Neural progenitor cell (in vitro differentiated cells): ENCODE data around the gene CAP2.

Source experiments
- EZH2 ChIP-seq: fragments of 200-600 bp; sonication (generic); IDR thresholded peaks from 2 replicates; pipeline ENCODE4 v1.6.1; 2017; ENCODE audit warnings: antibody characterized with exemption, mild to moderate bottlenecking, moderate library complexity
- TF ChIP-seq, protein P1 (sequence below): fragments of 200-600 bp; sonication (generic); IDR thresholded peaks from 2 replicates; pipeline ENCODE4 v1.5.1; 2017; ENCODE audit warnings: antibody characterized with exemption, mild to moderate bottlenecking

DNA sequence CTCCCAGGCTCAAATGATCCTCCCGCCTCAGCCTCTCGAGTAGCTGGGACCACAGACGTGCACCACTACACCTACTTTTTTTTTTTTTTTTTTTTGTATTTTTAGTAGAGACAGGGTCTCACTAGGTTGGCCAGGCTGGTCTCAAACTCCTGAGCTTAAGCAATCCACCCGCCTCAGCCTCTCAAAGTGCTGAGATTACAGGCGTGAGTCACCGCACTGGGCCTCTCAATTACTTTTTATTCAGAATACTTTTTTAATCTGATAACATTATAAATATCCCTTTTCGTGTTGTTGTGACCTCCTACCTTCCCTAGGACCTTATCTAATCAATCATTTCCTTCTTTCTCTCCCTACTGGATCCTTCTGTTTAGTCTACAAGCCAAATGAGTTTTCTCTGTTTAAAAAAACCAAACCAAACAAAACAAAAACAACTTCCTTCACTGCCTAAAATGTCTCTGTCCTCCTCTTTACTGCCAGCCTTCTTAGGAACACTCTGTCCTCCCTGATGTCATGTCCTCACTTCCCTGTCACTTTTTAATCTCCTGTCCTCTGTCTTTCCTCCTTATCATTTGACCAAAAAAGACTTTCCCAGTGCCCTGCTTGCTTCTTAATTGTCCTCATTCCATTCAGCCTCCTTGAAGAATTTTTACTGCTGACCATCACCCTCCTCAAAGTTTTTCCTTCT is 85.0 kb downstream of the CAP2 start:
- TF ChIP-seq, protein P1, sequence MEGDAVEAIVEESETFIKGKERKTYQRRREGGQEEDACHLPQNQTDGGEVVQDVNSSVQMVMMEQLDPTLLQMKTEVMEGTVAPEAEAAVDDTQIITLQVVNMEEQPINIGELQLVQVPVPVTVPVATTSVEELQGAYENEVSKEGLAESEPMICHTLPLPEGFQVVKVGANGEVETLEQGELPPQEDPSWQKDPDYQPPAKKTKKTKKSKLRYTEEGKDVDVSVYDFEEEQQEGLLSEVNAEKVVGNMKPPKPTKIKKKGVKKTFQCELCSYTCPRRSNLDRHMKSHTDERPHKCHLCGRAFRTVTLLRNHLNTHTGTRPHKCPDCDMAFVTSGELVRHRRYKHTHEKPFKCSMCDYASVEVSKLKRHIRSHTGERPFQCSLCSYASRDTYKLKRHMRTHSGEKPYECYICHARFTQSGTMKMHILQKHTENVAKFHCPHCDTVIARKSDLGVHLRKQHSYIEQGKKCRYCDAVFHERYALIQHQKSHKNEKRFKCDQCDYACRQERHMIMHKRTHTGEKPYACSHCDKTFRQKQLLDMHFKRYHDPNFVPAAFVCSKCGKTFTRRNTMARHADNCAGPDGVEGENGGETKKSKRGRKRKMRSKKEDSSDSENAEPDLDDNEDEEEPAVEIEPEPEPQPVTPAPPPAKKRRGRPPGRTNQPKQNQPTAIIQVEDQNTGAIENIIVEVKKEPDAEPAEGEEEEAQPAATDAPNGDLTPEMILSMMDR = no peak
- no peak for TF ChIP-seq EZH2
